ENCODE data around the gene DLL4. TPM values are rescaled to one million over a fixed set of nuclear protein-coding genes. Genes with fewer than 3 reads are reported as not detected.

The DLL4 gene
- total and polyA plus RNA-seq, 2 donors (not counting 1 experiment from before 2014, with no cell fraction given) = 0.07 to 0.30 TPM

- no peaks in the 10 kb centered on the region for H3K4me1 Mint-ChIP-seq
- intact Hi-C loops (cut with micrococcal nuclease) = no loop called here
- no peaks in the 10 kb centered on the region for H4K20me1 ChIP-seq (ENCODE audit: control insufficient read depth, insufficient read depth, low read length, poor library complexity, severe bottlenecking)
- ChIA-PET POLR2A (no interaction called here), CTCF (interaction anchor here (1.4 kb wide), 1 partner anchor 38 kb away, joined by 4 read pairs; no protein-coding TSS in a partner anchor)
- no peak overlapping the region for H3K9ac ChIP-seq (ENCODE audit: low read length)
- DNase-seq (no peak), ATAC-seq (ENCODE audit: low read depth) (no peak)
- WGBS (ENCODE audit: insufficient coverage) = 99% methylated on average over 4 of the region's 4 CpGs
- no peak overlapping the region for H3K4me3 Mint-ChIP-seq
- H3K27ac ChIP-seq (ENCODE audit: low read length in 2 of 2) = no peak overlapping the region
- H3K9me3 Mint-ChIP-seq (ENCODE audit: insufficient read depth) = no peaks in the 10 kb centered on the region
- H2AFZ ChIP-seq (ENCODE audit: insufficient read depth, low read depth, low read length, poor library complexity, severe bottlenecking) = no peak overlapping the region
- TF ChIP-seq EZH2 (IDR thresholded peaks at IDR 0.05; ENCODE audit: borderline replicate concordance, insufficient read depth, low read depth, low read length, poor library complexity, severe bottlenecking) (no peak), CTCF (IDR thresholded peaks at IDR 0.05) (no peak)
- H3K4me3 ChIP-seq (ENCODE audit: control extremely low read depth in 1 of 5, extremely low read depth in 1 of 5, insufficient read depth in 1 of 5, low read depth in 2 of 5, low read length in 4 of 5) = no peak overlapping the region
- H3K36me3 ChIP-seq (replicated peaks in 1 of 2; ENCODE audit: control extremely low read depth in 1 of 2, control insufficient read depth in 1 of 2, extremely low read depth in 1 of 2, insufficient read depth in 2 of 2, low read length in 1 of 2) = peaks cover 0 to 75% of the 10 kb centered on the region in 2 experiments
- H3K27me3 ChIP-seq (replicated peaks in 1 of 4; ENCODE audit: control extremely low read depth in 1 of 4, control insufficient read depth in 3 of 4, insufficient read depth in 4 of 4, low read length in 3 of 4) = no peaks in the 10 kb centered on the region
- no peaks in the 10 kb centered on the region for H3K79me2 ChIP-seq (ENCODE audit: control insufficient read depth, insufficient read depth, low read length)
- no peak overlapping the region for H3K4me2 ChIP-seq (replicated peaks; ENCODE audit: low read depth, low read length, poor library complexity, severe bottlenecking)
- no peaks in the 10 kb centered on the region for H3K4me1 ChIP-seq (ENCODE audit: control insufficient read depth in 2 of 2, insufficient read depth in 2 of 2, low read length in 2 of 2)
- H3K27me3 Mint-ChIP-seq = no peaks in the 10 kb centered on the region
- H3K27ac Mint-ChIP-seq = no peak overlapping the region
- H3K9me3 ChIP-seq (ENCODE audit: control extremely low read depth in 1 of 3, control insufficient read depth in 2 of 3, insufficient read depth in 1 of 3, low read length in 2 of 3) = no peaks in the 10 kb centered on the region
Measured at GRCh38 chr15:40978562-40978961, 49.4 kb downstream of the DLL4 start.

DNA sequence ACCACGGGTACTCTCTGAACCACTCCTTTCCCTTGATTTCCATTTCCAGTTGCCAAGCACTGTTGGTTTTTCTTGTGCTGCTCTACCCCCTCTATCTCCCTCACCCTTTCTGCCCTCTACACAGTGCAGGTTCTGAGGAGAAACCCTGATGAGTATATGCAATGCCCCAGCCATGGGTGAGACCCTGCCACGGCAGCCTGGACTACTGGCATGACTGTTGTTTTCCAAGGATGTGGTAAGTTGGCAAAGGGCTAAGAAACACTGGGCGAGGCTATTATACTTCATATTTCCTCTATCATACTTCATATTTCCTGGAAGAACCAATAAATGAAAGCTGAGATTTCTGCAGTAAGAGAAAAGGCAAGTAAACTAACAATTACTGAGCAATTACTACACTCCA, 52.0 kb downstream of the DLL4 start:
- intact Hi-C loops (cut with micrococcal nuclease) = no loop called here
- no peak overlapping the region for H3K4me3 ChIP-seq (ENCODE audit: control extremely low read depth in 1 of 5, extremely low read depth in 1 of 5, insufficient read depth in 1 of 5, low read depth in 2 of 5, low read length in 4 of 5)
- H3K4me1 ChIP-seq (ENCODE audit: control insufficient read depth in 2 of 2, insufficient read depth in 2 of 2, low read length in 2 of 2) = no peaks in the 10 kb centered on the region
- Mint-ChIP-seq H3K27me3 (no peaks in the 10 kb centered on the region), H3K4me1 (no peaks in the 10 kb centered on the region), H3K27ac (no peak overlapping the region), H3K4me3 (no peak overlapping the region), H3K9me3 (ENCODE audit: insufficient read depth) (no peaks in the 10 kb centered on the region)
- CTCF ChIA-PET = interaction anchor here (3.0 kb wide), 1 partner anchor 39 kb away, joined by 16 read pairs; no protein-coding TSS in a partner anchor
- no peak for ATAC-seq (ENCODE audit: low read depth)
- no peaks in the 10 kb centered on the region for H3K79me2 ChIP-seq (ENCODE audit: control insufficient read depth, insufficient read depth, low read length)
- no peaks in the 10 kb centered on the region for H3K9me3 ChIP-seq (ENCODE audit: control extremely low read depth in 1 of 3, control insufficient read depth in 2 of 3, insufficient read depth in 1 of 3, low read length in 2 of 3)
- H3K27me3 ChIP-seq (replicated peaks in 1 of 4; ENCODE audit: control extremely low read depth in 1 of 4, control insufficient read depth in 3 of 4, insufficient read depth in 4 of 4, low read length in 3 of 4) = no peaks in the 10 kb centered on the region
- no peak overlapping the region for H2AFZ ChIP-seq (ENCODE audit: insufficient read depth, low read depth, low read length, poor library complexity, severe bottlenecking)
- DNase-seq = no peak
- peaks cover 4 to 96% of the 10 kb centered on the region in 2 experiments for H3K36me3 ChIP-seq (replicated peaks in 1 of 2; ENCODE audit: control extremely low read depth in 1 of 2, control insufficient read depth in 1 of 2, extremely low read depth in 1 of 2, insufficient read depth in 2 of 2, low read length in 1 of 2)
- POLR2A ChIA-PET = interaction anchor here (0.6 kb wide), 1 partner anchor 535 kb away, joined by 3 read pairs; no protein-coding TSS in a partner anchor
- H3K9ac ChIP-seq (ENCODE audit: low read length) = no peak overlapping the region
- 100% methylated on average over 1 of the region's 3 CpGs for WGBS (ENCODE audit: insufficient coverage)
- no peak overlapping the region for H3K4me2 ChIP-seq (replicated peaks; ENCODE audit: low read depth, low read length, poor library complexity, severe bottlenecking)
- TF ChIP-seq EZH2 (IDR thresholded peaks at IDR 0.05; ENCODE audit: borderline replicate concordance, insufficient read depth, low read depth, low read length, poor library complexity, severe bottlenecking) (no peak), CTCF (IDR thresholded peaks at IDR 0.05) (no peak)
- H3K27ac ChIP-seq (ENCODE audit: low read length in 2 of 2) = no peak overlapping the region
- H4K20me1 ChIP-seq (ENCODE audit: control insufficient read depth, insufficient read depth, low read length, poor library complexity, severe bottlenecking) = no peaks in the 10 kb centered on the region
